ENCODE results near the gene OBP2A. TPM values are rescaled to one million over a fixed set of nuclear protein-coding genes. Genes with fewer than 3 reads are reported as not detected.

OBP2A gene
- total and polyA plus RNA-seq, 2 of the 8 experiments (the other 6 are each of a cell fraction or from before 2014, with no cell fraction given), result not detected

GRCh38 chr9:135580664-135581380, 34.9 kb downstream of the OBP2A start:
- H4K8ac ChIP-seq (ENCODE audit: extremely low read depth, insufficient read depth, low read length), result no peak overlapping the region
- H3K18ac ChIP-seq (ENCODE audit: extremely low read depth, low read length), result no peak overlapping the region
- H2BK120ac ChIP-seq (replicated peaks; ENCODE audit: low read depth, low read length), result no peak overlapping the region
- H2AFZ ChIP-seq (ENCODE audit: low read length), result no peak overlapping the region
- H2BK5ac ChIP-seq (ENCODE audit: low read depth, low read length), result no peak overlapping the region
- H4K5ac ChIP-seq (ENCODE audit: insufficient read length, low read depth, low read length), result no peak overlapping the region
- no peak overlapping the region for H2BK15ac ChIP-seq (ENCODE audit: low read length)
- no peak for DNase-seq (ENCODE audit: low read depth in 1 of 2, low spot score in 2 of 2)
- no peaks in the 10 kb centered on the region for H3K4me1 ChIP-seq (replicated peaks in 1 of 4; ENCODE audit: control insufficient read depth in 3 of 4, insufficient read depth in 4 of 4, low read length in 3 of 4)
- WGBS, 2 experiments (ENCODE audit: extremely low coverage in 1 of 2, insufficient coverage in 1 of 2, insufficient read length in 1 of 2, insufficient replicate concordance in 2 of 2, low coverage in 1 of 2, low lambda C conversion rate in 2 of 2, missing lambda C conversion rate in 1 of 2), result 86% methylated on average over 11 of the region's 11 CpGs; no CpG with 5 or more reads in 1 of the 2 experiments
- H3K36me3 ChIP-seq (ENCODE audit: control insufficient read depth in 2 of 4, insufficient read depth in 4 of 4, low read length in 3 of 4), result no peaks in the 10 kb centered on the region
- H3K27ac ChIP-seq (ENCODE audit: low read depth, low read length), result no peak overlapping the region
- no peak for FAIRE-seq
- peaks cover 2 to 3% of the 10 kb centered on the region in 2 experiments; a peak in 1 of 4 replicates for H3K9me3 ChIP-seq (ENCODE audit: insufficient read depth in 2 of 2, low read depth in 1 of 2, low read length in 1 of 2)
- H3K4ac ChIP-seq (replicated peaks; ENCODE audit: insufficient read length, low read depth, low read length), result no peak overlapping the region
- no peaks in the 10 kb centered on the region for H3K79me1 ChIP-seq (ENCODE audit: low read depth, low read length)
- H2BK12ac ChIP-seq (ENCODE audit: low read depth, low read length), result no peak overlapping the region
- H3K23ac ChIP-seq (ENCODE audit: insufficient read length), result no peak overlapping the region
- H3K9ac ChIP-seq (replicated peaks in 1 of 4; ENCODE audit: extremely low read depth in 1 of 4, low read depth in 3 of 4, low read length in 3 of 4), result no peak overlapping the region
- peak overlapping the region; percentile 93 for H3K14ac ChIP-seq (ENCODE audit: insufficient read length)
- no peak overlapping the region for H3K56ac ChIP-seq (replicated peaks; ENCODE audit: insufficient read length, low read depth, low read length)
- ChIA-PET CTCF (ENCODE audit: partially characterized antibody) (interaction anchor here (0.8 kb wide), 1 partner anchor 21 kb away, joined by 4 read pairs; no protein-coding TSS in a partner anchor), POLR2A (ENCODE audit: partially characterized antibody) (interaction anchor here (0.6 kb wide), 1 partner anchor 52 kb away, joined by 4 read pairs; no protein-coding TSS in a partner anchor)
- H3K23me2 ChIP-seq (ENCODE audit: low read depth, low read length), result peaks cover 15% of the 10 kb centered on the region; the same call in 1 of the 2 replicates
- no peaks in the 10 kb centered on the region for H4K20me1 ChIP-seq (replicated peaks in 1 of 2; ENCODE audit: control insufficient read depth in 1 of 2, insufficient read depth in 2 of 2, low read length in 2 of 2)
- no peak overlapping the region for H4K91ac ChIP-seq (replicated peaks; ENCODE audit: insufficient read length, low read length)
- H2BK20ac ChIP-seq (ENCODE audit: low read length), result no peak overlapping the region
- no peak overlapping the region for H3K4me3 ChIP-seq (ENCODE audit: extremely low read depth in 1 of 4, insufficient read depth in 2 of 4, low read depth in 3 of 4, low read length in 4 of 4)
- no peak overlapping the region for H2AK5ac ChIP-seq (ENCODE audit: low read depth, low read length)
- no peak overlapping the region for H3K4me2 ChIP-seq (ENCODE audit: insufficient read depth in 1 of 2, low read depth in 2 of 2, low read length in 2 of 2)
- no peaks in the 10 kb centered on the region for H3K79me2 ChIP-seq (ENCODE audit: control insufficient read depth in 1 of 2, insufficient read depth in 2 of 2, low read length in 2 of 2)
- H3K27me3 ChIP-seq (replicated peaks in 1 of 4; ENCODE audit: control insufficient read depth in 3 of 4, extremely low read depth in 1 of 4, insufficient read depth in 3 of 4, low read length in 3 of 4), result no peaks in the 10 kb centered on the region
- TF ChIP-seq TBP (IDR thresholded peaks at IDR 0.05; ENCODE audit: low read depth, low read length), result no peak
- TF ChIP-seq POU5F1 (IDR thresholded peaks at IDR 0.05; ENCODE audit: low read depth, low read length), result no peak
- TF ChIP-seq, protein P1, sequence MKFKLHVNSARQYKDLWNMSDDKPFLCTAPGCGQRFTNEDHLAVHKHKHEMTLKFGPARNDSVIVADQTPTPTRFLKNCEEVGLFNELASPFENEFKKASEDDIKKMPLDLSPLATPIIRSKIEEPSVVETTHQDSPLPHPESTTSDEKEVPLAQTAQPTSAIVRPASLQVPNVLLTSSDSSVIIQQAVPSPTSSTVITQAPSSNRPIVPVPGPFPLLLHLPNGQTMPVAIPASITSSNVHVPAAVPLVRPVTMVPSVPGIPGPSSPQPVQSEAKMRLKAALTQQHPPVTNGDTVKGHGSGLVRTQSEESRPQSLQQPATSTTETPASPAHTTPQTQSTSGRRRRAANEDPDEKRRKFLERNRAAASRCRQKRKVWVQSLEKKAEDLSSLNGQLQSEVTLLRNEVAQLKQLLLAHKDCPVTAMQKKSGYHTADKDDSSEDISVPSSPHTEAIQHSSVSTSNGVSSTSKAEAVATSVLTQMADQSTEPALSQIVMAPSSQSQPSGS (IDR thresholded peaks at IDR 0.05; ENCODE audit: low read length), result no peak
- TF ChIP-seq CEBPB (IDR thresholded peaks at IDR 0.05; ENCODE audit: low read depth, low read length), result no peak
- TF ChIP-seq CHD1 (IDR thresholded peaks at IDR 0.05; ENCODE audit: low read depth, low read length), result no peak
- no peak for TF ChIP-seq SIN3A (conservative IDR thresholded peaks at IDR 0.05 in 1 of 2, IDR thresholded peaks at IDR 0.05 in 1 of 2; ENCODE audit: low read depth in 1 of 2, low read length in 2 of 2)
- no peak for TF ChIP-seq YY1 (IDR thresholded peaks at IDR 0.05; ENCODE audit: low read depth, low read length)
- TF ChIP-seq FOSL1 (IDR thresholded peaks at IDR 0.05; ENCODE audit: insufficient read depth, low read depth, low read length), result no peak
- no peak for TF ChIP-seq RAD21 (IDR thresholded peaks at IDR 0.05 in 1 of 2, conservative IDR thresholded peaks at IDR 0.05 in 1 of 2; ENCODE audit: low read depth in 2 of 2, low read length in 2 of 2)
- no peak for TF ChIP-seq HDAC6 (IDR thresholded peaks at IDR 0.05; ENCODE audit: low read depth, low read length)
- TF ChIP-seq CTBP2 (IDR thresholded peaks at IDR 0.05; ENCODE audit: borderline replicate concordance, insufficient read depth, insufficient read length, low read length), result no peak

Measured in H1 (cell line).